Amniotic epithelial cell (primary cell): ENCODE measurements around the gene TMEM255A.

Source experiments
- DNase-seq: peaks from one replicate; pipeline ENCODE4 v3.0.0-alpha.2; 2010; ENCODE audit warnings: low read depth

TMEM255A gene

GRCh38 chrX:120308558-120308957 is 2.7 kb downstream of the TMEM255A start:
- DNase-seq, result no peak

GRCh38 chrX:120306630-120307029 is 4.6 kb downstream of the TMEM255A start:
- no peak for DNase-seq

GRCh38 chrX:120305531-120306141 is 5.6 kb downstream of the TMEM255A start:
- DNase-seq, result no peak

DNA sequence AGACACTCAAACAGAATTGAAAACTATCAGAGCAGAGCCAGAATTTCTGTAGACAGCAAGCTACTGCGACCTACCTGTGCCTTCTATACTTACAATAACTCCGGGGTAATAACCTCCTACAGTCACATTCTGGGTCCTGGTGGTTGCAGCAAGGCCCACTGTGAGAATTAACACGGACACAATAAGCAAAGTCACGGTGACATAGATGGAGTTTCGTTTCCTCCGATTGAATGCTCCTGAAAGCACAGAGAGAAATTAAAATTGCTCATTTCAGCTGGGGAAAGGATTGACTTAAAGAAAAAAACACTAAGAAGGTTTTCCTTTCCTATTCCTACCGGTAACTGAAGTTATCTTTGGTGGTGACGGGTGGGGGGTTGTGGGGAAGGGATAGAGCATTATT is 7.0 kb downstream of the TMEM255A start:
- DNase-seq, result no peak

DNA sequence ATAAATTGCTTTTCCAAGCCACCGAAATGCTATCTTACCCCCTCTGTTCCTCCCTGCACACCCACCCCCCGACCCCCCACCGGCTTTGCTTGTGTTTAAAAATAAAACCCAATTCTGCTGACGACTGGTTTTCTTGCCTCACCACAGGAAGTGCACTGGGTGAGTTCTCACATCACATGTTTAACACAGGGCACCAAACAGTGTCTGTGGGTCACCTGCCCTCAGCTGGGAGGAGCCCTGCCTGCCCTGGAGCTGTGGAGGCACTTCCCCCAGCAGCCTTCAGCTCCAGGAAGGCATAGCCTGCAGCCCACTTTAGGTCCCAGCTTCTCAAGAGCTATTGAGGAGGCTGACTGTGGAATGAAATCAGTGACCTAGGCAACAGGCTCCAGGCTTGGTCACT is 8.8 kb downstream of the TMEM255A start:
- no peak for DNase-seq

DNA sequence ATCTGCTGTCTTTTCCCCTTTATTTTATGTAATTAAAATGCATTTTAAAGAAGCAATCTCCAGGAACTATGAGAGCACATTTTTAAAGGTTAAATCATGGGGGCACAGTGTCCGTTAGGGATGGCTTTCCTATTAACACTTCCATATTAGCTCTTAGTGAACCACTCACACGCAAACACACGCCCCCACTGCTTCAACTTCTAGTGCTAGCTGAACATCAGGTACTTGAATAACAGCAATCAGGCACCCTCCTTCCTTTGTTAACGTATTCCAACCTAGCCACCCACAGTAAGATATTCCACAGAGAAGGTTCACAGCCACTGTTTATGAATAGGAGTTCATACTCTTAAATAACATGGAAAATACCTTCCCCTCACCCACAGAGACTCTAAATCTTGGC is 9.3 kb downstream of the TMEM255A start:
- DNase-seq, result no peak

- DNase-seq, result no peak
These were observed 9.8 kb downstream of the TMEM255A start for GRCh38 chrX:120301497-120301896.

DNA sequence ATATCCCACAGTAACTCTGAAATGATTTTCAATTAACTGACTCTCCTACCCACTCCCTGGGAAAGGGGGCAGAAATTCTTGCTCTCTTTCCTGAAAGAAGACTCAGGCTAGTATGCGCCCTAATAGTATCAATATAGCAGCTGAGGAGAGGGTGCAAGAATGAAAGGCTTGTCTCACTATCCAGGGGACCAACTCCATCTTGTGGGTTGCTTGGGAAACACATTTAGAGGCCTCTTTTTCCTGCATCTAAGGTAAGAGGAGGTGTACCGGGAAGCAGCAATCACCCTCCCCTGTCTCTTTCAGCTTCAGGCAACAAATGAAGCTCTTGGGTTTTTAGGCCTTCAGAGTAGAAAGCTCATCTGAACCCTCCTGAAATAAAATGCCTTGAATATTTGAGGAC is 11.3 kb downstream of the TMEM255A start:
- DNase-seq, result no peak

DNA sequence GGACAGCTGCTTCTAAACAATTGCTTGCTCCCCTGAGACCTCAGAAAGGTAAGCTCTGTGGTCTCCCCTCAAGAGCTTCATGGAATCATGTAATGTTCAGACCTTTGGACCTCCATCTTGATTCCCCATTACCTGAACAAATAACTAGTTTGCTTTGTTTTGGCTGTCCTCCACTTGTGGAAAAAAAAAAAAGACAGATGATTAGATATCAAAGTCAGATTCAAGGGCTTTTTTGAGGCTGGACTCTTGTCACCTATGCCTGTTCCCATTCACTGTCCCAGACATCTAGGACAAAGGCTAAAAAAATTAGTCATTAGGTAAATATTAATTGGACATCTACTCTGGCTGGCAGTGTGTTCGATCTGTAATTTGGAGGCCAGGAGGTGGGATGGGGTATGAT is 13.3 kb downstream of the TMEM255A start:
- DNase-seq, result no peak

DNA sequence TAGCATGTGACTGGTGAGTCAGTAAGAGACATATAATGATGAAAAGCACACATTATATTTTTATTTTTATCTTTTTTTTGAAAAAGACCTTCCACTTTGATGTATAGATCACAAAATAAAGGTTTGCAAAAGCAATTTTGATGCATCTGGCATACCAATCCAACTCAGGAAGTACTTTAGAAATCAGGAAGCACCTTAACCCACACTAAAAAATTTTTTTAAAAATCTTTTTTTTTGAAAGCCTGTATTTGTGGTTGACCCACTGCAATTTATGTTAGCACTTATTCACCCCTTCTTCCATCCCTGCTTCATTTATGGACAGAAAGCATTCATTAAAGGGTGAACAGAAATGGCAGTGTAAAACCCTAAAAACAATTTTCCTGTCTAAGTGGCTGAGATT is 16.6 kb downstream of the TMEM255A start:
- no peak for DNase-seq

DNA sequence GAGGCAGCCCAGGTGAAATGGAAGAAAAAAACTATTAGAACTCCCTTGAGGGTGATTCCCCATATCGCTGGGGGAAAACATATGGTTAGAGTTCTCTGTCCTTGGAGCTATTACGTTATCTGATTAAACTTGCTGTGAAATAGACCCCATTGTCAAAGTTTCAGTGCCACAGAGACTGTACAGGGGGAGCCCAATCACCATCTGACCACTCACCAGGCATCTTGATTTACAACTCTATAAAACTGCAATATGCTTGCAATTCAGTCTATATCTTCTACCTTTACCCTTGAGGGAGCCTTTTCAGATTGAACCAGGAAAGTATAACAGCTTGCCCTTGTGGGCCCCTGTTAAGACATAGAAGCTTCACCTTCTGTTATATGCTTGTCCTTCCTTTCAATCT is 18.2 kb downstream of the TMEM255A start:
- DNase-seq, result no peak

DNA sequence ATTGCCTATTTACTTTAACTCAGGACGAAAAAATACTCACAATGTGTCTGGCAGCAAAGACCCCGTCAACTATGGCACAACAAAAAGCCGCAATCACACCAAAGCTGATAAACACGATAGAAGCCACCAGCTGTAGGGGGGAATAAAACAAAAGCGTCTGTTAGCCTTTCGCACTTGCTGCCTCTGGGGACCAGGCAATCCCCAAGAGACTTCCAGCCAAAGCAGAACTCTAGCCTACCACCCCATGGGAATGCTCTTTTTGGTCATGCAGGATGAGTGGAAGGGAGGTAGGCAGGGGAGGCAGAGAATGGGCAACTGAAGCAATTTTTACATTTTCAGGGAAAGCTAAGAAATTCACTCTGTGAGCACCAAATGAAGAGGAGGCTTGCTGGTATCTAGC is 20.1 kb downstream of the TMEM255A start:
- no peak for DNase-seq

- no peak for DNase-seq
These were observed 21.2 kb downstream of the TMEM255A start for GRCh38 chrX:120290107-120290506.

DNA sequence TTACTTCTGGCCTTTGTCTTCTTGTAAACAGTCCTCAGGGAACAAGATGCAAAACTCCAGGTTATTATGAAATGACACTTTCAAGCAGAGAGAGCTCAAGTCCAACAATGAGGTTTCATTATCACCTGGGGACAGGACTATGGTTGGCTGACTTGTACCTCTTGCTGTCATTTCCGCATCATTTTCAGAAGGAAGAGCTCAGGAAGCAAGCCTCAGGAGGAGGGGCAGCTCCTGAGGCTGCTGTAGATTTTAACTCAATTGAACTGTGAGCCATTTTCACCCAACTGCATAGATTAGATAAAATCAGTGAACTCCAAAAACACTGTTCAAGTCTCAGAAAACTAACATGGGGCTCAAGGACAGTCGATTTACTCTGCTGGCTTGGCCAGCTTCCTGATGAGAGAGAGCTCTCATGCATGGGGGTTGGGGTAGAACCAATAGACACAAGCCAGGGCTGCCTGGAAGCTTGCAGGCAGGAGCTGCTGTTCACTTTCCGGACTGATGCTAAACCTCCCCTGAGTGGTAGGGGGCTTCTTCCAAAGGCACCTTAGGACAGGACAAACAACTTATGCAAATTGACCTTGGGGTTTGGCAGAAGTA is 23.6 kb downstream of the TMEM255A start:
- no peak for DNase-seq

GRCh38 chrX:120286733-120287512 is 24.3 kb downstream of the TMEM255A start:
- DNase-seq, result no peak

- no peak for DNase-seq
These were observed 28.6 kb downstream of the TMEM255A start for GRCh38 chrX:120282697-120283096.

DNA sequence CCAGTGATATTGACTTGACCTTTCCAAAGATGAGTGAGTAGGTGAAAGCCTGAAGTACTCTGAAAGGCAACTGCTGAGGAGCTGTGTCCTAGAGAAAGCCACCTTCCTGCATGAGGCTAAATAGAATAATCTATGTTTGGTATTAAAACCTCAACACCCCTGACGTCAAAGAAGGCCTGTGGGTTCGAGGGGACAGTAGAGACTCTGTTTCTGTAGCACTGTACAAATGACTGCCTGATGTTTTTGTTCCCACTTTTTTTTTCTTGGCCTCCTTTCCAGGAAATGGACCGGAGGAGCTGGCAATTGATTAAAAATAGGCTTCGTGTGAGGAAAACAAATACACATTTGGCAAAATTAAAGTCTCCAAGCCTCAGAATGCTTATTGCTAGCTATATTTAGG is 29.5 kb downstream of the TMEM255A start:
- DNase-seq, result no peak

- DNase-seq, result no peak
These were observed 30.1 kb downstream of the TMEM255A start for GRCh38 chrX:120281021-120281624.

DNA sequence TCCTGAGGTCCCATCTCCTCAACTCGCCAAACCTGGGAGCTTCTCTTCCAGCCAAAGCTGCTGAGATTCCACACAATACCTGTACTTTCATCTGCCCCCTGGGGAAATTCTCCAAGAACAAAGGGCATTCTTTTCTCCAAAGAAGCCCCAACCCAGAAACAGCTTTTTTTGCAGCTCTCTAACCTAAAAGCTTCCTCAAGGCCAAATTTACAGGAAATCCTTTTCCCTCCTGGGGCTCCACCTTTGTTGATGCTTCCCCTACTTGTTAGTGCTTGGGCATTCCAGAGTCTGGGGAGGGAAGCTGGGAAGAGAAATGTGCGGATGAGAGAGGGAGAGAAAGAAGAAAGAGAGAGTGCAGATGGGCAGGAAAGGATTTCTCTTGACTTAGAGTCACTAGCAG is 36.3 kb downstream of the TMEM255A start:
- no peak for DNase-seq

DNA sequence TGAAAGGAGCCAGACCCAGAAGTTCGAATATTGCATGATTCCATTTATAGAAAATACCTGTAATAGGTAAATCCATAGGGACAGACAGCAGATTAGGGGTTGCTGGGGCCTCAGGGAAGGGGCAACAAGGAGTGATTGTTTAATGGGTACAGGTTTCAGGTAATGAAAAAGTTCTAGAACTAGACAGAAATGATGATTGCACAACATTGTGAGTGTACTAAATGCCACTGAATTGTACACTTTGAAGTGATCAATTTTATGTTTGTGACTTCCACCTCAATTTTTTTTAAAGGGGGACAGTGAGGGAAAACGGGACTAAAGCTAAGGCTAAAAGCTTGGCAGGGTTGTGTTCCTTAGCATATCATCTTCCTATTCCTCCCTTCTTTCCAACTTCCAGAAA is 37.1 kb downstream of the TMEM255A start:
- DNase-seq, result no peak

GRCh38 chrX:120271218-120271617 is 40.0 kb downstream of the TMEM255A start:
- DNase-seq, result no peak

GRCh38 chrX:120270567-120270966 is 40.7 kb downstream of the TMEM255A start:
- no peak for DNase-seq

DNA sequence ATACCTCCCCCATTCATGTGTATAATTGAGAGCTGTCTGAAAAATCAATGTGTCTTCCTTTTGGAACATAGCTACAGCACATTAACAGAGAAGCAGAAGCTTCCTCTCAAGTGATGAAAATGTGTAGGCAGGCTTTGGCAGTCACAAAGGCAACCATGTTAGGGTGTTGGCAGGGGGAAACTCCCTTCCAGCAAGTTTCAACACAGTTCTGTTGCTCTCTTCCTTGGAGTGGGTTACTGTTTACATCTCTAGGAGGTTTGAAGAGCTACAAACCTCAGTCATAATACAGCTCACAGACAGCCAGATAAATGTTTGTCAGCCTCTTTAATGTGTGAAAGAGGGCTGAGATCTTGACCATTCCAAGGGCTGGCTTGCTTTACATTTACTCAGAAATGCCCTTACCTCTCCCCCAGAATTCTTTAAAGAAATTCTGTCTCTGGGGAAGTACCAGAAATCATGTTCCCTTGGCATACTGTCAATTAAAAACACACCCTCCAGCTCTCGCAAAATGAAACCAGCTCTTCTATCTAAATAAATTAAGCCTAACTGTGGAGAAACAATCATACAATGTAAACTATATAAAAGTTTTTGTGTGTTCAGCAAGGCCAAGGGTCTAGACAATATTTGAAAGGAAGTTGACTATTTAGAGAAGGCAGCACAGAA is 41.8 kb downstream of the TMEM255A start:
- DNase-seq, result no peak
